ENCODE data around the gene PDIA5.

The PDIA5 gene

DNA sequence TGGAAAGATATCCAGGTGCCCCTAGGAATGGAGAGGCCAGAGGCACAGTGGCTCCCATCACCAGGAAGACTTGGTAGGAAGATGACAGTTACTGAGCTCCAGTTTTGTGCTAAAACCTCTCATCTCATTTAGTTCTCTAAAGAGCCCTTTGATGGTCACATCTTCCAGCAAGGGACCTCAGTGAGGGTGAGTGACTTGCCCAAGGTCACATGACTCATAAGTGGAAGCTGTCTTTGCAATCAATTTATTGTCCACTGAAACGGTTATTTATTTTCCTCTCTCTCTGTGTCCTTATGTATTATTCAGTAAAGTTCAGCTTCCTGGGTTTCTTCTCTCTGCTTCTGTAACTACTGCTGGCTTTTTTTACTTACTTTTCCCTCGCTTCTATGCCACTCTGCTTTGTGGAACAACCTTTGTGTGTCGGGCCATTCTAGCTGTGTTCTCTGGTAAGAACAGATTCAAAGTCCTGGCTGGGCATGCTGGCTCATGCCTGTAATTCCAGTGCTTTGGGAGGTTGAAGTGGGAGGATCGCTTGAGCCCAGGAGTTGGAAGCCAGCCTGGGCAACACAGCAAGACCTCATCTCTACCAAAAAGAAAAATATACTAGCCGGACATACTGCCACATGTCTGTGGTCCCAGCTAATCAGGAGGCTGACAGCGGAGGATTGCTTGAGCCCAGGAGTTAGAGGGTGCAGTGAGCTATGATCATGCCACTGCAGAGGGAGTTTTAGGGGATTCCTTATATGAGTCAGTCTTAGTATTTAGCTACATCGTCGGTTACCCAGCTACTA lies 55.9 kb downstream of the PDIA5 start:
- no peak for DNase-seq

GRCh38 chr3:123123716-123124616 lies 57.1 kb downstream of the PDIA5 start:
- DNase-seq = no peak

GRCh38 chr3:123124971-123125370 lies 58.1 kb downstream of the PDIA5 start:
- DNase-seq = no peak

DNA sequence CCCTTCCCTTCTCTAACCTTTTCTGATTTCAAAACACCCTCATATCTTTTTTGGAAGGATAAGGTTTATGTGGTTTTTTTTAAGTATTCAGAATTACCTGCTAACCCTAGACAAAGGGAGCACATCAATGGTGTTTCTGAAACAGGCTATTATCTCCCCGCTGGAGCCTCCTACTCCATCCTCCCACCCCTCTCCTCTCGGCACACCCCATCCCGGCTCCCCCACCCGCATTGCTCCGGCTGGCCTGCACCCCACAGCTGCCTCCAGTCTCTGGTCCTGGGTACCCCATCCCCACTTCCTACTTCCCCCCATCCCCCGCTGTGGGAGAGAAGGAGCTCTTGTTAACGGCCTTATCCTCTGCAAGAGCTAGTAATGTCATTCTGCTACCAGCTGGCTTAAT lies 59.2 kb downstream of the PDIA5 start:
- no peak for DNase-seq

GRCh38 chr3:123126653-123127052 lies 59.8 kb downstream of the PDIA5 start:
- no peak for DNase-seq

GRCh38 chr3:123129092-123129491 lies 62.3 kb downstream of the PDIA5 start:
- DNase-seq = no peak

GRCh38 chr3:123129532-123129931 lies 62.7 kb downstream of the PDIA5 start:
- DNase-seq = no peak

GRCh38 chr3:123130079-123130750 lies 63.4 kb downstream of the PDIA5 start:
- no peak for DNase-seq

GRCh38 chr3:123134671-123135070 lies 67.8 kb downstream of the PDIA5 start:
- no peak for DNase-seq

- DNase-seq = no peak
Measured at GRCh38 chr3:123137001-123137400, 70.2 kb downstream of the PDIA5 start.

GRCh38 chr3:123138839-123139444 lies 72.1 kb downstream of the PDIA5 start:
- DNase-seq = no peak

GRCh38 chr3:123139522-123139921 lies 72.7 kb downstream of the PDIA5 start:
- no peak for DNase-seq

- DNase-seq = peak; percentile 25
Measured at GRCh38 chr3:123140550-123140949, 73.7 kb downstream of the PDIA5 start.

- DNase-seq = no peak
Measured at GRCh38 chr3:123141276-123141675, 74.5 kb downstream of the PDIA5 start.

DNA sequence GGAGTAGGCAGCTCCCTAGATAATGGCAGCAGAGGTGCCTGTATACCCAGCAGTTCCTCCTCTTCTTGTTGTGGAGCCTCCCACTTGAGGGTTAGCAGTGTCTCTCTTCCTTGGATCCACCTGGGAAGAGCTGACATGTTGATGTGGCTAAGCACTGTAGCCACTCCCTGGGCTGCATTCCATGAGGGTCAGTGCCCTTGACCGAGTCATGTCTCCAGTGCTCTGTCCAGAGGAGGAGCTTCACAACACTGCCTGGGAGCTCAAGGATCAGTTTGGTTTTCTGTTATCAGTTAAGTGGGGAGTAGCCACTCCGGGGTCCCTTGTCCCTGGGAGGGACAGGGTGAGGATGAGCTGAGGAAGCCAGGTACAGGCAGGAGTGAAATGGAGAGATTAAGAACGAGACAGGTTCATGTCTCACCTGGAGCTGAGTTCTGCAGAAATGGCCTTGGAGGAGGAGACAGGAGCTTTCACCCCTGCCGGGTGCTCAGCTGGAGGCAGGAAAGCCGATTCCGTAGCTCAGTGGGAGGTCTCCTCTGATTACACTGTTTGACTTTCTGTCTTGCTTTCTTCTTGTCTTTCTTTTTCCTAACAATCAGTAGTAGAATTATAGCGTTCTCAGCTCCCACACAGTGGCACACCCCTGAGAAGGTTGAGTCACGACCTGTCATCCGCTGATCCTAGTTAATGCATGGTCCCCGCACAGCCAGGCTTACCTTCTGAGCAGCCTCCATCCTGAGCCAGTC lies 77.0 kb downstream of the PDIA5 start:
- no peak for DNase-seq

- no peak for DNase-seq
Measured at GRCh38 chr3:123147754-123148535, 81.1 kb downstream of the PDIA5 start.

DNA sequence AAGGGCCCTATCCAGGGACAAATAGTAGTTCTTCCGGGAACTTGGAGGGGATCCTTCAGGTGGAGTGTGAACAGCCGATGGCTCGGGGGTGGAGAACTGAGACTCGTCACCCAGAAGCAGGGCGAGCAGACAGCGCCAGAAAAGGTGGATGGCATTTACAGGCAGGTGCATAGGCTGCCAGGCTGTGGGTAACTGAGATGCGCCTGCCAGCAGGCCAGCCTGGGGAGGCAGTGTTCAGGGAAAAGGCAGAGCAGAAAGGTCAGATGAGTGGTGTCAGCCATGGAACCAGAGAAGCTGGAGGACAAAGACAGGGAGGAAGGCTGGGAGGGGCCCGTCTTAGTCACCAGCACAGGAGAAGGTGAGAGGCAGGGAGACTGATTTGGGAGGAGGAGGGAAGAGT lies 81.9 kb downstream of the PDIA5 start:
- no peak for DNase-seq

DNA sequence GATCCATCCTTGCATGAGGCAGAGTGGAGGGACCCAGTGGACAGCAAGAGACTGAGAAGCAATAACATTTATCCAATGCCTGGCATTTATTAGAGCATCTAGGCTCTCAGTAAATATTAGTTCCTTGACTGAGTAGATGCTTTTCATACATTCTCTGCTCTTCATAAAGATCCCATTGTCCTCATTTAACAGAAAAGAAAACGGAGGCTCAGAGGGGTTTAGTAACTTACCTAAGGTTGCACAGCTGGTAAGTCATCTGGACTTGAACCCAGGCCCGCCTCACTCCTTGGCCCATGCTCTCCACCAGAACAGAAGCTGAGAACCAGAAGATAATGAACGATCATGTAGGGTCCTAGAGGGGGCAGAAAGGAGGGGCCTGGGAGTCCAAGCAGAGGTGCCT lies 82.7 kb downstream of the PDIA5 start:
- no peak for DNase-seq

DNA sequence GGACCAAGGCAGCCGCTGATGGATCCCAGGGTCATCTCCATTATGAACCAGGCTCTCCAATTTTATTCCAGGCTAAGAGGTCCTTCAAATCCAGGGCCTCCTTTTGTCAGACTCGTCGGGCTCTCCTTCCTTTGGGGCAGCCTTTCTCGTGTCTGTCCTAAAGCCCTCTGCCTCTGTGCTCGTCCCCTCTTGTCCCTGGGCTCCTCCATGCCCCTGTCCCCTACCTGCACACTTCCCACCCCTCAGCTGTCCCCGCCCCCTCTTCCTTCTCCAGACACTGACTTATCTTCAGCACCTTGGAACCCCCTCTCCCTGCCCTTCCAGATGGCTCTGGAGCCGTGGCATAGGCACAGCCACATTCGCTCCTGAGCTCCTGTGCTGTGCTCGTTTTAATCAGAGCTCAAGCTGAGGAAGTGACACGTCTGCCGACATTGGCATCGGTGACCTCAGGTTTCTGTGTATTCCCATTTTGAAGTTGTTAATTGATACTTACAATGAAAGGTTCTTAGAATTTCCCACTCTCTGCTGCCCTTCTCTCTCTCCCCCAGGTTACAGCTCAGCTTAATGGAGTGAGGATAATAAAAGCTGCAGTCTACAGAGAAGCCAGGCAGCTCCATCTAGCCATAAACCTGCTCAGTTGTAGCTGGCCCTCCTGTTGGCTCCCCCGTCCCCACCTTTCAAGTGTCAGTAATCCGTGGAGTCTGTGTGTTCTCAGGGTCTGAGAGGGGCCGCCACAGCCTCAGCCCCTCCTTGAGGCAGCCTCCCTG lies 83.8 kb downstream of the PDIA5 start:
- DNase-seq = no peak

DNA sequence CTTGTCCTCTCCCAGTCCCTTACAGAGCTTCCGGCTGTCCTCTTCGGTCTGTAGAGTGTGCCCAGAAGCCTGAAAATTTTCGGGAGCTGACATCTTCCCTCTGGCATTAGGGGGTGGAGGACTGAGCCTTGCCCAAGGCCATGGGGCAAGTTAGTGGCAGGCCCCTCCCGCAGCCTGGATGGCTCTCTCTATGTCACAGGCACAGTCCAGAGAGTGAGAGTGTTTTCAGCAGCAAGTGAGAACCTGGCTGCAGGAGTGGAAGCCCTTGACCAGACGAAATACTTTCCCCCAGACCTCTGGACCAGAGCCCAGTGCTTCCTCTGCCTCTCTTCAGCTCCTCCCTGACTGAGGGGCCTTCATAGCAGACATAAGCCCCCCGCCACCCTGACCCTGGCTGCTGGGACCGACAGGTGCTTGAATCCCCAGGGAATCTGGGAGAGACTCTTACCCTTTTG lies 84.5 kb downstream of the PDIA5 start:
- no peak for DNase-seq
